Neuron (in vitro differentiated cells): ENCODE results near the gene IL22RA1.

Source experiments
- H2AFZ ChIP-seq: one replicate; pipeline ENCODE4 v1.6.1; 2013; ENCODE audit warnings: low read depth, mild to moderate bottlenecking, inconsistent platforms, low read length, moderate library complexity
- H3K27me3 ChIP-seq: one replicate; pipeline ENCODE4 v1.6.1; 2013; ENCODE audit warnings: low read length; ENCODE audit not compliant: insufficient read depth
- H3K36me3 ChIP-seq: one replicate; pipeline ENCODE4 v1.6.1; 2013; ENCODE audit warnings: low read length; ENCODE audit not compliant: insufficient read depth
- H3K4me1 ChIP-seq: one replicate; pipeline ENCODE4 v1.6.1; 2013; ENCODE audit warnings: low read length; ENCODE audit not compliant: insufficient read depth
- H3K4me3 ChIP-seq: 2 replicates; pipeline ENCODE4 v1.5.1; 2013; ENCODE audit warnings: mild to moderate bottlenecking, low read length, moderate library complexity
- H3K9me3 ChIP-seq: one replicate; pipeline ENCODE4 v1.6.1; 2013; ENCODE audit warnings: low read length

The IL22RA1 gene

GRCh38 chr1:24091971-24092482 is 50.9 kb downstream of the IL22RA1 start:
- Histone ChIP-seq H3K4me3 (no peak overlapping the region), H2AFZ (no peak overlapping the region), H3K4me1 (no peaks in the 10 kb centered on the region), H3K36me3 (no peaks in the 10 kb centered on the region), H3K9me3 (no peaks in the 10 kb centered on the region), H3K27me3 (no peaks in the 10 kb centered on the region)

GRCh38 chr1:24090736-24091135 is 52.2 kb downstream of the IL22RA1 start:
- H2AFZ ChIP-seq: no peak overlapping the region
- no peaks in the 10 kb centered on the region for H3K4me1 ChIP-seq
- H3K4me3 ChIP-seq: no peak overlapping the region
- peaks cover 4% of the 10 kb centered on the region for H3K27me3 ChIP-seq
- no peaks in the 10 kb centered on the region for H3K36me3 ChIP-seq
- H3K9me3 ChIP-seq: no peaks in the 10 kb centered on the region

GRCh38 chr1:24089743-24090555 is 53.0 kb downstream of the IL22RA1 start:
- peaks cover 4% of the 10 kb centered on the region for H3K27me3 ChIP-seq
- no peaks in the 10 kb centered on the region for H3K9me3 ChIP-seq
- no peaks in the 10 kb centered on the region for H3K36me3 ChIP-seq
- H3K4me1 ChIP-seq: no peaks in the 10 kb centered on the region
- no peak overlapping the region for H3K4me3 ChIP-seq
- H2AFZ ChIP-seq: no peak overlapping the region

GRCh38 chr1:24089027-24089742 is 53.8 kb downstream of the IL22RA1 start:
- Histone ChIP-seq H3K4me1 (no peaks in the 10 kb centered on the region), H3K9me3 (no peaks in the 10 kb centered on the region), H3K4me3 (no peak overlapping the region), H3K27me3 (peaks cover 4% of the 10 kb centered on the region), H2AFZ (no peak overlapping the region), H3K36me3 (no peaks in the 10 kb centered on the region)

- peaks cover 4% of the 10 kb centered on the region for H3K27me3 ChIP-seq
- no peaks in the 10 kb centered on the region for H3K36me3 ChIP-seq
- H3K4me1 ChIP-seq: no peaks in the 10 kb centered on the region
- no peak overlapping the region for H2AFZ ChIP-seq
- no peak overlapping the region for H3K4me3 ChIP-seq
- no peaks in the 10 kb centered on the region for H3K9me3 ChIP-seq
These were observed 56.5 kb downstream of the IL22RA1 start for GRCh38 chr1:24086466-24086865.

- no peaks in the 10 kb centered on the region for H3K9me3 ChIP-seq
- H3K4me1 ChIP-seq: no peaks in the 10 kb centered on the region
- H3K4me3 ChIP-seq: no peak overlapping the region
- peaks cover 4% of the 10 kb centered on the region for H3K27me3 ChIP-seq
- no peaks in the 10 kb centered on the region for H3K36me3 ChIP-seq
- H2AFZ ChIP-seq: no peak overlapping the region
These were observed 57.4 kb downstream of the IL22RA1 start for GRCh38 chr1:24085546-24085945.

- Histone ChIP-seq H3K4me3 (no peak overlapping the region), H3K27me3 (peaks cover 4% of the 10 kb centered on the region), H3K4me1 (no peaks in the 10 kb centered on the region), H3K9me3 (no peaks in the 10 kb centered on the region), H3K36me3 (no peaks in the 10 kb centered on the region), H2AFZ (no peak overlapping the region)
These were observed 57.9 kb downstream of the IL22RA1 start for GRCh38 chr1:24085007-24085406.

- Histone ChIP-seq H3K36me3 (no peaks in the 10 kb centered on the region), H3K4me3 (no peak overlapping the region), H3K9me3 (no peaks in the 10 kb centered on the region), H2AFZ (no peak overlapping the region), H3K4me1 (no peaks in the 10 kb centered on the region), H3K27me3 (peaks cover 4% of the 10 kb centered on the region)
These were observed 58.9 kb downstream of the IL22RA1 start for GRCh38 chr1:24084050-24084449.

GRCh38 chr1:24082372-24082771 is 60.6 kb downstream of the IL22RA1 start:
- no peaks in the 10 kb centered on the region for H3K4me1 ChIP-seq
- no peak overlapping the region for H2AFZ ChIP-seq
- H3K27me3 ChIP-seq: peaks cover 4% of the 10 kb centered on the region
- H3K4me3 ChIP-seq: no peak overlapping the region
- H3K36me3 ChIP-seq: no peaks in the 10 kb centered on the region
- no peaks in the 10 kb centered on the region for H3K9me3 ChIP-seq

- Histone ChIP-seq H3K4me3 (no peak overlapping the region), H2AFZ (no peak overlapping the region), H3K4me1 (no peaks in the 10 kb centered on the region), H3K9me3 (no peaks in the 10 kb centered on the region), H3K36me3 (no peaks in the 10 kb centered on the region), H3K27me3 (peaks cover 2% of the 10 kb centered on the region)
These were observed 61.8 kb downstream of the IL22RA1 start for GRCh38 chr1:24081190-24081589.

GRCh38 chr1:24080131-24080530 is 62.8 kb downstream of the IL22RA1 start:
- Histone ChIP-seq H3K27me3 (no peaks in the 10 kb centered on the region), H3K36me3 (no peaks in the 10 kb centered on the region), H3K4me3 (no peak overlapping the region), H3K9me3 (no peaks in the 10 kb centered on the region), H3K4me1 (no peaks in the 10 kb centered on the region), H2AFZ (no peak overlapping the region)

- Histone ChIP-seq H3K9me3 (no peaks in the 10 kb centered on the region), H3K4me3 (no peak overlapping the region), H2AFZ (no peak overlapping the region), H3K36me3 (no peaks in the 10 kb centered on the region), H3K27me3 (no peaks in the 10 kb centered on the region), H3K4me1 (no peaks in the 10 kb centered on the region)
These were observed 65.5 kb downstream of the IL22RA1 start for GRCh38 chr1:24077278-24077978.

GRCh38 chr1:24075946-24076345 is 67.0 kb downstream of the IL22RA1 start:
- Histone ChIP-seq H3K27me3 (peaks cover 7% of the 10 kb centered on the region), H3K4me1 (no peaks in the 10 kb centered on the region), H2AFZ (no peak overlapping the region), H3K36me3 (no peaks in the 10 kb centered on the region), H3K4me3 (no peak overlapping the region), H3K9me3 (no peaks in the 10 kb centered on the region)
